H1 (cell line): Measurements from ENCODE around the gene FDXACB1. TPM values are rescaled to one million over a fixed set of nuclear protein-coding genes. Genes with fewer than 3 reads are reported as not detected.

Source experiments
- CTBP2 ChIP-seq: IDR thresholded peaks from 2 replicates; pipeline ENCODE4 v1.7.0; 2011; ENCODE audit warnings: borderline replicate concordance, mild to moderate bottlenecking, moderate library complexity, mixed read lengths, low read length; ENCODE audit not compliant: insufficient read depth, insufficient read length
- CTCF ChIP-seq, 3 experiments: IDR thresholded peaks; 1 replicate in 2 of 3; 2 replicates in 1 of 3; pipeline versions ENCODE4 v1.5.1 to v1.6.1; 2011; ENCODE audit warnings: low read length in 3 of 3, mild to moderate bottlenecking in 3 of 3, inconsistent platforms in 2 of 3, low read depth in 1 of 3, moderate library complexity in 1 of 3; ENCODE audit not compliant: insufficient read depth in 1 of 3; ENCODE audit errors: control extremely low read depth in 1 of 3
- EGR1 ChIP-seq: IDR thresholded peaks from 2 replicates; pipeline ENCODE4 v1.6.1; 2011; ENCODE audit warnings: low read depth, low read length, borderline replicate concordance
- FOSL1 ChIP-seq: IDR thresholded peaks from 2 replicates; pipeline ENCODE4 v1.6.1; 2011; ENCODE audit warnings: mild to moderate bottlenecking, low read depth, low read length, moderate library complexity; ENCODE audit not compliant: insufficient read depth
- polyA plus RNA-seq, 7 experiments: library from polyadenylated mRNA; depleted of rRNA in 3 of 7; stranded (reverse) in 5 of 7; unstranded in 2 of 7; fragments of >200 nt in 5 of 7; fragments of 200-250 nt in 2 of 7; gene quantifications; 1 replicate in 5 of 7; 2 replicates in 1 of 7; 4 replicates in 1 of 7; pipeline versions ENCODE4 v1.2.1 to v1.2.3, GENCODE V29; 2011 to 2013; ENCODE audit warnings: missing spikeins in 2 of 7, mixed read lengths in 2 of 7
- total RNA-seq: library from RNA; stranded (reverse); fragmentation: NEBNext Ultra II Directional; extraction: Animal tissue kit (Norgen Biotek cat#: 25700); gene quantifications from 2 replicates; pipeline ENCODE4 v1.2.1, GENCODE V29; 2021

The FDXACB1 gene
- total and polyA plus RNA-seq, 2 of the 8 experiments (the other 6 are each of a cell fraction or from before 2014, with no cell fraction given): 1.4 to 2.3 TPM

DNA sequence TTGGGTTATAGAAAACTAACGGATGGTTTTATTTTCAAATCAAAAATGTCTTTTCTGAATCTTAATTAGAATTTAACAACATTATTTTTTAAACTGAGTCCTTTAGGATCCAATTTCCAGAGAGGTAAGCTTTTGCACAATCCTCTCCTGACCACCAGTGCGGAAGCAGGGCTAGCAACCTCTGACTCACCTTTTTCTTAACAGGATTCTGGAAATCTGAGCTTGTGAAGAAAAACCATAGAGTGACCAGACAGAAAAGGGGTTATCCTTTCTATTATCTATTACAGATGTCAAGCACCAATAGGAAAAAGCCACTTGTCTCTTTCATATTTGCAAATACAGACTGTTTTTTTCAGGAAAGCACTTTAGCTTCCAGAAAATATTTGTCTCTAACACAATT, 32.9 kb downstream of the FDXACB1 start (continued):
- TF ChIP-seq CTCF (IDR thresholded peaks at IDR 0.05; ENCODE audit: control extremely low read depth in 1 of 3, insufficient read depth in 1 of 3, low read depth in 1 of 3, low read length in 3 of 3) (no peak), EGR1 (no peak), FOSL1 (no peak), CTBP2 (no peak)
